GM21786 (cell line): ENCODE data around the gene COL23A1.

Source experiments
- ATAC-seq: cut with Tn5 transposase; IDR thresholded peaks from one replicate; pipeline ENCODE4 v1.9.1; 2021; ENCODE audit not compliant: unreplicated experiment

Gene COL23A1

DNA sequence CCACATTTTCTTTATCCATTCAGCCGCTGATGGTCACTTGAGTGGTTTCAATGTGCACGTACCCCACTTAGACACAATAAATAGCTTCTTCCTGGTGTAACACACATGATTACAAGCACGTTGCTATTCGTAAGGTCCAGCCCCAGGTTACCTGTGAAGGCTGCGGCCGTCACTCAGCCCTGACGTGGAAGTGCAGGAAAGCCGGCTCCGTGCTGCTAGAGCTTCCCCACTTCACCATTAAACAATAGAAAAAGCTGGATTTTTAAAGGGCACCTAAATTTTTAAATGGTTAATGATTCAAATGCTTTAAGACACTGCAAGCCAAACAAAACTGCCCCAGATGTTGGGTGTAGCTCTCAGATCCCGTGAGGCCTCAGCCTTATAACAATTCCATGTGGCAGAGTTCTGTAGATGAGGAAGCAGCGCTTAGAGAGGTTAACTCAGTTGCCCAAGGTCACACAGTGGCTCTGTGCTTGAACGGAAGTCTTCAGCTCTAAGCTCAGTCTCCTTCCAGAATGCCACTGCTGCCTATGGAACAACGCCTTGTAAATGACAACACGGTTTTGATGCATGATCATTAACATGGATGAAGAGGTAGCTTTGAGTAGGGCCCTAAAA lies 125.7 kb downstream of the COL23A1 start:
- ATAC-seq = no peak

DNA sequence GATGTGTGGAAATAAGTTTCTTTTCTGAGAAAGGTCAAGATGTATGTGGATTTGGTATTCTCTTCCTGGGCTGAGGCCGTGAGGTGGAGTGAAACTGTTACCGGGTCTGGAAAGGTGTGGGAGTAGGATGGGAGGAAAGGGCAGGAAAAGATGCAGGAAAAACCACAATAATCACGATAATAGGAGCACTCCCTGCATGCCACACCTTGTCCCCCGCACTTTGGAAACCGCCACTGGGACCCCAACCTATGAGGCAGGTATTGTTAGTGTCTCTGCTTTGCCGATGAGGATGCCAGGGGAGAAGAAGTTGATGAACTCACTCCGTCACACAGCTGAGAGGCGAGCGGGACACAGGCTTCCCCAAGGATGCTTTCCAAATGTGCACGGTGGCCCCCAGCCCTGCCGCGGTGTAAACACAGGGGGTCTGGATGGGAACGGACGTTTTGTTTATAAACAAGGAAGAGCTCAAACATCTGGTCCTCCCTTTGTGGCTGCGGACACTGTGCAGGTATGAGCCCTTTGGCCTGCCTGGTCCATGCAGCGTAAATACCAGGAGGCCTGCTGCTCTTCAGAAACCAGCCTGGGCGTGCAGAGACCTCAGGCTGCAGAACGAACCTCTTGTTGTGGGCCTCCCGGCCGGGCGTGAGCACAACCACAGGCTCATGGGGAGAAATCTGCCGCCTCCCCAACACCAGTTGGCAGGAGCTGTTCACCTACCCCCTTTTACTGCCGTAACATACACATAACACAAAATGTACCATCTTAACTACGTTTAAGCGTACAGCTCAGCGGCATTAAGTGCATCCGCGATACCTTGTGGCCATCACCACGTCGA lies 126.7 kb downstream of the COL23A1 start:
- no peak for ATAC-seq

DNA sequence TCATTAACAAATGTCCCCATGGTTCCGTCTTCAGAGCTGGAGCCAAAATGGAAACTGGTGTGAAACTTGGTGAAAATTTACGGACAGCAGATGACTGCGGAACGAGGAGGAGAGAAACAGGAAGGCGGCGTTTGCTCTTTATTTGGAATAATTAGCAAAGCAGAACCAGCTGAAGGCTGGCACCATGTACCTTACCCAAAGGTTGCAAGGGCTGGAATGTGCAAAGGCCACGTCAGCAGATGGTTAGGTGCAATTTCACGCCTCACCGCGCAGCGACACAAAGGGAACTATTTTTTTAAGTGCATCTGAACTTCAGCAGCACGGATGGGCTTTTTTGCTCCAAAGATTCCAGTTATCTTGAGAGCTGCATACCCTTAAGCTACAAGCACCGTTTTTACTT lies 127.4 kb downstream of the COL23A1 start:
- ATAC-seq = no peak

DNA sequence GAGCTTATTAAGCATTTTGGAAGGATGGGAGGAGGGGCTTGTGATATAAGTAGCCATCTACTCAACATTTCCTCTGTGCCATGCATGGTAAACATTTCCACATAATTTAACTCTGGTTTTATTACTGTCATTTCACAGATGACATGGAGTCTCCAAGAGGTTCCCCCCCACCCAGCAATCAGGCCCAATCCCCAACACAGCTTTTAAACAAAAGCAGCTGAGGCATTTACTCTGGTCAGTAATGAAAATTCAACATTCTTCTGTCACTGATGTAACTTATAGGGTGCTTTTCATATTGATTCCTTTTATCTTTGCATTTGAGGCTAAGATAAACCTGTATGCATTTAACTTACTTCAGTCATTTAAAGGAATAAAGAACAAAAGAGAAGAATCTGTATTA lies 128.1 kb downstream of the COL23A1 start:
- no peak for ATAC-seq

DNA sequence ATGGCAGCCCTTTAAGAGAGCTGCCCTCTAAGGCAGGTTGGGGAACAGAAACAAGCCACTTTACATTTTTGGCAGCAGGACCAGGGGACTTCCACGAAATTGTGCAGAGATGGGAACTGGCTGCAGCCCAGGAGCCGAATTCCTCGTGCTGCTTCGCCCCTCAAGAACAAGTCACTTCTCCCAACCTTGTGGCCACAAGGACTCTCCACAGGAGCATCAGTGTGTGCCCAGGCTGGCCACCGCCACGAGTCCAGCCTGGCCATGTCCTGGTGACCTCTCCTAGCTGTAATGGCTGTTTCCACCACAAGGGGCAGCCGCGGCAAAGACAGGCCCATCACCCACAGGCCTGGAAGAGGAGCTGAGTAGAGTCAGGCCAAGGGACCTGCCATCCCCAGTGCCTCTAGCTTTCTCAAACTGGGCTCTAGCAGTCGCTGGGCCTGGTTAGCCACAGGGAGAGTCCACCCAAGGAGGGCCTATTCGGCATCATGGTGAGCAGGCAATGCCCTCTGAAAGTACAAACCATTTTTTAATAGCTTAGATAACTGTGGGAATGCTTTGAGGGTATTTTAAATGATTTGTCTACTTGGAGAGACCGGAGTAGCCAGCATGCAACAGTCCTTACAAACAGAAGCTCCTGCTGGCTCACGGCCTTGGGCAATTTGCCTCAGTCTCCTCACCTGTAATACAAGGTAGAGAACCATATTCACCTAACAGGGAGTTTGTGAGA lies 129.0 kb downstream of the COL23A1 start:
- peak; percentile 53 for ATAC-seq

DNA sequence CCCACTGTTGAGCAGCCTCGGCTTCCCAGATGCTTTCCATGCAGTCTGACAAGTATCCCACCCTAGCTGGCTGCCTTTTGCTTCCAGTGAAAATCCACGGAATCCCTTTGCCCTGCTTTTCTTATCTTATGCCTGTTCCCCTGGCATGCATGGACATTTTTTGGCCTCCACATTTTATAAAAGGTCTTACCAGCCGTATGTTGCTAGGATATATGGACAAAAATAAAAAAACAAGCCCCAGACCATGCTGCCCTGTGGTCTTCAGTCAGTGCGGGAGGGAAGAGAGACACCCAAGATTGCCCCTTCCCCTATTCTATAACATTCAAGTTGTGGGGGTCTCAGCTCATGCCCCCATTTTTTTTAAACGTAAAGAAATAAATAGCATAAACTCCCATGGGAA lies 129.6 kb downstream of the COL23A1 start:
- ATAC-seq = no peak

DNA sequence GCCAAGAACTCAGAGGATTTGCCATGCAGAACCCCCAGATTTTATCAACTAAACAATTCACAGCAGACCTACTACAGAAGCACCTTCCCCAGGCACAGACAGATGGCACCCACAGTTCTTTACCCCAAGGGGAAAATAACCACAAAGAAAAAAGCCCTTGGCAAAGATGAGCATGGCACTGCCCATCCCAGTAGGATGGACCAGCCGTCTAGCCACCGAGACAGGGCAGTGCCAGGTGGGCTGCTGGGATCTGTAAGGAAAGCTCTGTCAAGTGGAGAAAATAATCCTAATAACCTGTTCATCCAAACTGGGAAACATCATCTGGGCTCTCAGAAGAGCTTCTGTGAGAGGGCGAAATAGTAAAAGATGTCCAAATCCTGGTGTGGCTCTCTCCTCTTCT lies 130.0 kb downstream of the COL23A1 start:
- no peak for ATAC-seq

DNA sequence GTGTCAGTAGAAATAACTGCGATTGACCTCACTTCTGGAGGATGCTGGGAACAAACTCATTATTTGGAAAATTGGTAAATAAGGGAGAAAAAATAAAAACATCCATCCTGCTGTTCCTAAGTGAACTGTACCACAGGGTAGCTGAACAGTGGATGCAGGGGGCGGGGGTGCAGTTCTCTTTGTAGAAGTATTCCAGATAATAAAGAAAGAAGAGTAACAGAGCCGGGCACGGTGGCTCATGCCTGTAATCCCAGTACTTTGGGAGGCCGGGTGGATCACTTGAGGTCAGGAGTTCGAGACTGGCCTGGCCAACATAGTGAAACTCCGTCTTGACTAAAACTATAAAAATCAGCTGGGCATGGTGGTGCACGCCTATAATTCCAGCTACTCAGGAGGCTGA lies 132.1 kb downstream of the COL23A1 start:
- ATAC-seq = no peak

DNA sequence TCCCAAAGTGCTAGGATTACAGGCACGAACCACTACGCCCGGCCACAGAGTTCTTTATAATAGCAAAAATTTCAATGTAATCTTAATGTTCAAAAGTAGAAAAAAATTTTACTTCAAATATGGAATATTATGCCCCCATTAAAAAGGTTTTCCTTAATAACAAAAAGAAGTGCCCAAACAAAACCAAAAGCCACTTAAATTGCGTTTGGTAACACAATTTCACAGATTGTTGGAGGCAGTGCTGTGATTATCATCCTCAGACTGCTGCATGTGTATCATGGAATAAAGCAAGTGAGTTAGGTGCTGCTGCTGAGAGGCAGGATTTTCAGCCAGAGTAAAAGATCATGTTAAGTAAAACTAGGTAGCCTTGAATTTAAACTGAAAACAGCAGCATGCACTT lies 132.7 kb downstream of the COL23A1 start:
- ATAC-seq = no peak

DNA sequence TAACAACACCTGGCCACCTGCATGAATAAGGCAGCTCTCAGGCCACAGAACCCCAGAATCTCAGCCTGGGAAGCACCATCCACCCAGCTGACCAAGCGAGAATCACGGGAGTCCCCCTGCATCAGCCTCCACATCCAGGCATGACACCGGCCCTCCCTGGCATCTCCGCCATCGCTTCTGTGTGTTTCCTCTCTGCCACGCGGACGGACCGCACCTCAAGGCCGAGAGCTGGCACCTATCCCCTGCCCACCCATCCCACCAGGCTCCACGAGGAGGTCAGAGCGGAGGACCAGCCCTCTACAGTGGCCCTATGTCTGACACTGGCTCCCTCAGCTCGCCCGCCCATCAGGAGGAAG lies 134.7 kb downstream of the COL23A1 start:
- ATAC-seq = no peak

DNA sequence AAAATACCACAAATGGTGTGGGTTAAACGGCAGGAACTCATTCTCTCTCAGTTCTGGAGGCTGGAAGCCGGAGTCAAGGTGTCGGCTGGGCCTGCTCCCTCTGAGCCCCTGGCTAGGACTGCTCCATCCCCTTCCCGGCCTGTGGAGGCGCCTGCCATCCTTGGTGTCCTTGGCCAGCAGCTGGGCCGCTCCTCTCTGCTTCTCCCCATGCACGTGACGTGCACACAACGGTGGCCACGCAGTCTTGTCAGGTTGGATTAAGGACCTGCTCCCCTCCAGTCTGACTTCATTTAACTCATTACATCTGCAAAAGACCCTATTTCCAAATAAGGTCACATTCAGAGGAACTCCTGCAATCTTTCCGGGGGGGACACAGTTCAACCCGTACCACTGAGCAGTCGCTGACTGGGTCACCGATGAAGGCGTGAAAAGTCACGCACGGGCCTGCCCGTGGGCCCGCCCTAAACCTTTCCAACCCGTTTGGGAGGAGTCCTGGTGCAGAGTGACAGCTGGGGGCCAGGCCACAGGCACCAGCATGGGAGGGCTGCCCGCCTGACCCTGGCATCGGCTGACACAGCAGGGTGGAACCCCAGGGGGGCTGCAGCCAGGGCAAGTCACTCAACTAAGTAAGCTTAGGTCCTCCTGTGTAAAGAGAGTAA lies 135.2 kb downstream of the COL23A1 start:
- ATAC-seq = no peak

DNA sequence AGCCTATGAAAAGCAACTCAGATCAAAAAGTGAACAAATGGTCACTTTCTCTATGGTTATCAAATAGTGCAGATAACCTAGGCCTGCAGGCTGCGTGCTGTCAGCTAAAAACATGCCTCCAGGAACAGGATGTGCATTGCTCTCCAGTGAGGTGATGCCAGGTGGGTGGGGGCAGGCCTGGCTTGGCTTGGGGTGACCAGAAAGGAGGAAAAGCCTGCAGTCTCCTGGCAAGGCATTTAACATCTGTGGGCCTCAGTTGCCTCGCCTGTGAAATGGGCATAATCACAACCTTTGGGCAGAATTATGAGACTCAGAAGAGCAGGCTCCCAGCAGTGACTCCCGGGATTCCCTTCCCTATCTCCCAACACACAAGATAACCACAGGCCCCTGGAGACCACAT lies 135.9 kb downstream of the COL23A1 start:
- no peak for ATAC-seq

DNA sequence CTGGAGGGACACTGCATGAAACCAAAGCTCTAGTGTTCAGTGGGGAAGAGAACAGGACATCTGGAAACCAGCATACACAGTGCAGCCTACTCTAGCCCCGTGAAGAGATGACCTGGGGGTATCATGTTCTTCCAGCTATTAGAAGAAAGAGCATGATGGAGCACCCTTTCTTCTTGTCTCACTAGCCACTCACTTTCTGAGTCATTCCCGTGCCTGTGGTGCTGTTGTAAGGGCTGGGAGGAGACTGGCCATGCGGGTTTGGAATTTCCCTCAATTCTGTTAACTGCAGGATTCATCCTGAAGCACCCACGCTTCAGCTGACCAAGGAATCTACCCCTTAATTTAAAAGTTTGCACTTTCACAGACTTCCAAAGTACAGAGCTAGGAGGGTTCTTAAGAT lies 137.0 kb downstream of the COL23A1 start:
- ATAC-seq = no peak

DNA sequence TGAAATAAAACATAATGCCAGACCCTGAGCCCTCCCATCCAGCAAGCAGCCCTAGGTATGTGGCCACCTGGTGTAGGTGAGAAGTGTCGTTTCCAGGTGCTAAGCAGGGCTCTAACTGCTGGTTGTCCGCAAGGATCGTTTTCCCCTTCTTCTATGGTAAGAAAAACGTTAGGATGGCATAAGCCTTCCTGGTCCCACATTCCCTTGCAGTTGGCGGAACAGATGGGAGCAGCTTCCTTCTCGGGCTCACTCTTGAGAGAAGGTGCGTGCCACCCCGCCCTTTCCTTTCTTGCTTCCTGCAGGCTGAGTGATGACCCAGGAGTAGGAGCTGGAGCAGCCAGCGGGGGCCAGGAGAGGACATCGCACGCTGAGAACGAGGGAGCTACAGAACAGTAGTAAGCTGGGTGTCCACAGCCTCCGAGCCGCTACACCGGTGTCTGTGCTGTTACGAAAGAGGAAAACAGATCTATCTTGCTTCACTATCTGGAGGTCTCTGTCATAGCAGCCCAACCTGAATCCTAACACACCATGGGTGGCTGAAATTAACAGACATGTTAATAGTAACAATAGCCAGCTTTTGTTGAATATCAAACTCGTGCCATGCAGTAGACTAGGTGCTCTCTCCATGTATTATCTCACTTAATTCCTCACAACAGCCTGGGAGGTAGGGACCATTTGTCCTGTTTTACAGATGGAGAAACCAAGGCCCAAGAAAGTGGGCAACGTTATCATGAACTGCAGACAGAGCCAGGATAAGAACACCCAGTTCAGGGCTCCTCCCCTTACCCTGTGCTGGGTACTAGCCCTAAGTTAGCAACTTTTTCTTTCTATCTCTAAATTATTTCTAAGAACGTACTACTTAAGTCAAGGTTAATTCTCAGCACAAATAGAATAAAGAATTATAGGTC lies 139.8 kb downstream of the COL23A1 start:
- ATAC-seq = no peak

DNA sequence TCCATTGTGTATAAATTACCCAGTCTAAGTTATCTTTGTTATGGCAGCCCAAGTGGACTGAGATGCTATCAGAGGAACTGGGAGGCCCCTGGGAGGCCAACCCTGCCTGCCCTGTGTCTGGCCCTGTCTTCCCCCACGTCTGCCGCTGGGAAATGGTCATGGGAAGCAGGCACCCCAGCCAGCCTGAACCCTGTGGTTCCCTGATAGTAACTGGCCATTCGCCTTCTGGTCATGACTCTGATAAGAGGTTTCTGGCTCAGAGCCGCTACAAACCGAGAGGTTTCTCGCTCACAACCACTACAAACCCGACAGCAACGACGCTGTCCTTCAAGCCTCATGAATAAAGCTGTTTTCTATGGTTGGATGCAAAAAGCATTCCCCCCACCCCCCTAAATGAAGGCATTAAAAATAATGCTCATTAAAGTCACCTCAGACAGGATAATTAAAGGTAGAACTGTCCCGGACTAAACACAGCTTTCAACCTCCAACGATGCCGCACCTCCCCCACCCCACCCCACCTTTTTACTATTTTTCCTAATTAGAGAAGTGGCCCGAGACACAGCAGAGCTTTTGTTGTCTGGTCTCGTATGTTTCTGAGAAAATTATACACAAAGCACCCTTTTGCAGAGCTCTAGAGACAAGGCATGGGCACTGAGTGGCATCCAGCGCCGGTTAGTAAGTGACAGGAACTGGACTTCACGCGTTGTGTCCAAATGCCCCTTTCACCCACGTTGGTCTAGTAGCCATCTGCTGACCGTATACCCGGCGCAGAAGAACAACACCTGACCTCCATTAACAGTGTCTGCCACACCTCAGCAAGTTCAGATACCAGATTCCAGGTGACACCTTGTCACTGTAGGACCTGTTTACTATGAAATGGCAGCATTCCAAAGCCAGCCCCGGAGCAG lies 140.8 kb downstream of the COL23A1 start:
- no peak for ATAC-seq

DNA sequence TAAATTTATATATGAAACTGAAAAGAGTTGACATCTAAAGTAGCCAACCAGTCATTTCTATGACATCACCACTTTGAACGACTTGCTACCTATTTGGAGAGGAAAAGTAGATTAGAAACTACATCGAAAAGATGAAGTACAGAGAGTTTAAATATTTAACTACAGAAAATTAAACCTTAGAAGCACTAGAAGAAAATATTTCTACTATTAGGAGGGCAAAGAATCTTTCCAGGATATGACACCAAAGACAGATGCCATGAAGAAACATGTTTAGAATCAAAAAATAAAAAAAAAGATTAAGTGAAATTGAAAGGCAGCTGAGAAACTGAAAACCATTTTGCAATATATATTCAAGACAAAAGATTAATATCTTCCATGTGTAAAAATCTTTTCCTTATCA lies 144.7 kb downstream of the COL23A1 start:
- ATAC-seq = no peak

DNA sequence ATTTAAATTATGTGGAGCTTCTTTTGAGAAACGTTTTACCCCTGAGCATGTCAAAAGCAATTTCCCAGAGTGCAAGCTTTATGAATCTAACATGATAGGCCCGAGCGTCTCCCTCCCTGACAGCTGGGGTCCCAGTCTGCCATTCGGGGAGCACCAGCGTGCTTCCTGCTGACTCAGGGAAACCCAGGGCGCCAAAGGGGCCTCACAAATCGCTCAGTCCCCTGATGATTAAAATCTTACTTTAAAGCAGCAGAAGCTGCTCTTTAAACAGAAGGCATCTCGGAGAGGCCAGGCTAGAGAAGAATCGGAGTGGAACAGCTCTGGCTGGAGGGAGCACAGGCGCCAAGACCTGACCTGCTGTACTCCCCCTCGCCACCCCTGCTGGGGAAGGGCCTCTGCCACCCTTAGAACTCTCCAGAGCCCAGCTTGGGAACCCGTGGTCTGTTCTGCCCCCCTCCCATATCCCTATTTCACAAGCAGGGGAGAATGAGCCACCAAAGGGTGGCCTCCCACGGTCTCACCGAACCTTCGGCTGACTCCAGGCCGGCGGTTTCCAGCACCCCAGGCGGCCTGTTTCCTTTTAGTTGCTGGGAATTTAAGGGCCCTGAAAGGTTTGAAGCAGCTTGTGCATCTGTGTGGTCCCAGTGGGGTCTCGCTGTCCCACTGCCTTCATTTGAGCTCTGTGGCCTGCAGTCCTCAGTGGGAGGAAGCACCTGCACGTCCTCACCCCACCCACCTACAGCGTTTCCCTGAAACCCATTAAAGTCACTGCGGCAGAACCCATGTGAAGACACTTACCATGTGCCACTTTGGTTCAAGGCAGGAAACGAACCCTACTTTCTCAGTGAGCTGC lies 147.6 kb downstream of the COL23A1 start:
- no peak for ATAC-seq

DNA sequence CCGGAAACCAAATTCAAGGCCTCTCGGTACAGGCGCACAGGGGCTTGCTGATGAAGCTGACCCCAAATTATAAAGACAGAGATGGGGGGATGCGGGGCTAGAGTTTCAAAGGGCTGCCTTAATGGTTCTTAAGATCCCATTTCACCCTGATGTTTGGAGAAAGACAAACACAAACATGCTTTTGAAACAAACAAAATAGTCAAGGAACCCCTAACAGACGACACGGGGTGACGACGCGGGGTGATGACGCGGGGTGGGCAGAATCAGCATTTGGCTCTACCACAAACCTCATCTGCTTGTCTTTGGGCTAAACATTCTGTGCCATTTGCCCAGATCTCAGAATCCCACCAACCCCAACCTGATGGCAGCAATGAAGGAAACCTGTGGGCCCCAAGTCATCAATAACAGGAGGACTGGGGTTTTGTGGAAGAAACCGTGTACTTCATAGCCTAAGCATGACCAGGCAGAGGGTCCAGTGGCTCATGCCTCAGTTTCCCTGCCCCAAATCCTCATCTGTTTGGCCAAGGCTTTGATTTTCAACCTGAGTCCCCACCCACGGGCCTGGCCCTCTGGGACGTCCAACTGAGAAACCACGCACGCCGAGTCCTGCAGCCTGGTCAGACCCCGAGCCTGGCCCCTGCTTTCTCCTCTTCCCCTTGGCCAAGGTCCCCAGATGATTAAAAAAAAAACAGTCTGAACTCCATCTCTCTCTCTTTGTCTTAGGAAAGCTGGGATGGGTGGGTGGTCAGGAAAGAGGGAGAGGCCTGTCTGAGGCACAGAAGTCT lies 148.5 kb downstream of the COL23A1 start:
- ATAC-seq = no peak
